Activated CD4-positive, alpha-beta T cell treated with anti-CD3 and anti-CD28 coated beads for 36 hours (primary cell): ENCODE measurements around the gene CEP131. TPM values are rescaled to one million over a fixed set of nuclear protein-coding genes. Genes with fewer than 3 reads are reported as not detected.

ENCODE experiments used
- ATAC-seq: fragments of 200-7000 bp; cut with Tn5 transposase; one replicate; pipeline ENCODE4 v1.10.0; 2021; ENCODE audit warnings: mild to moderate bottlenecking, moderate library complexity
- CTCF ChIA-PET: fragments of 350-600 bp; sonication (Branson Sonifier 250); formaldehyde crosslinking; loops from one replicate; lab custom pipeline; 2021; ENCODE audit warnings: antibody characterized with exemption; lab: Charles Lee
- POLR2A ChIA-PET: fragments of 350-600 bp; sonication (Branson Sonifier 250); formaldehyde crosslinking; loops from one replicate; lab custom pipeline; 2021; ENCODE audit warnings: antibody characterized with exemption, inconsistent platforms; lab: Charles Lee
- DNase-seq: peaks from one replicate; pipeline ENCODE4 v3.0.0-alpha.2; 2020
- H3K27ac Mint-ChIP-seq: one replicate; pipeline ENCODE4 v1.8.0; 2021; ENCODE audit warnings: mixed read lengths
- H3K27me3 Mint-ChIP-seq: one replicate; pipeline ENCODE4 v1.8.0; 2021; ENCODE audit warnings: mixed read lengths
- H3K36me3 Mint-ChIP-seq: one replicate; pipeline ENCODE4 v1.8.0; 2021; ENCODE audit warnings: low read depth, mixed read lengths
- H3K4me1 Mint-ChIP-seq: one replicate; pipeline ENCODE4 v1.8.0; 2021; ENCODE audit warnings: mixed read lengths
- H3K4me3 Mint-ChIP-seq: one replicate; pipeline ENCODE4 v1.8.0; 2021; ENCODE audit warnings: mild to moderate bottlenecking, moderate library complexity, mixed read lengths
- H3K9me3 Mint-ChIP-seq: one replicate; pipeline ENCODE4 v1.8.0; 2021; ENCODE audit warnings: low read depth, mixed read lengths
- intact Hi-C, 2 experiments: fragments of 100-400 bp; cut with DNase I in 1 of 2; cut with micrococcal nuclease in 1 of 2; formaldehyde crosslinking; loops; one replicate each; pipeline versions ENCODE4 v1.14.2 to v1.15.1; 2022 to 2024; cut with DNase I, micrococcal nuclease
- total RNA-seq, 2 experiments: library from RNA; stranded (reverse); gene quantifications; one replicate each; pipeline ENCODE4 v1.2.3, GENCODE V29; 2021

CEP131 gene
- total RNA-seq, 2 experiments from 2014 or later = 7.6 to 9.5 TPM

DNA sequence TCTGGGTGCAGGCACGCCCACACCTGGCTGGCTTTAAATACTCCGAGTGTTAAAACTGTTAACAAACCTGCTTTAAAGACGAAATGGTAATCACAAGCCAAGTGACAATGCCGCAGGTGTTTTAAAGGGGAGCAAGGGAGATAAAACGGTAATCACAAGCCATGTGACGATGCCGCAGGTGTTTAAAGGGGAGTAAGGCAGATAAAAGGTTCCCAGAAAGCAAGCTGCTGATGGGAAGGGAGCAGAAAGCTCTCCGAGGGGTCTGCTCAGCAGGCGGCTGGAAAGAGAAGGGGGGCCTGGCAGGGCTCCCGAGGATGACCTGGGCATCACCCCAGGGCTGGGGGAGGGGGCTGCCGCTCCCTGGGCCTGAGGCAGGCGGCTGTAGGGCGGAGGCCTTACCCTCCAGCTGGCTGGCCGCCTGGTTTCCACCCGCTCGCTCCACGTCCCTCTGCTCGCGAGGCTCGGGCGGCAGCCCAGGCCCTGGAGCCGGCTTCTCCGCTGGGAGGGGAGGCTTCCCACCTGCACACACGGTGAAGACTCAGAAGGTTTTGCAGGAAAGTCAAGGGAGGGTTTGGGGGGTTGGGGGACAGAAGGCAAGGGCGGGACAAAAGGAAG is 28.4 kb upstream of the CEP131 start:
- ChIA-PET CTCF (no interaction called here), POLR2A (no interaction called here)
- no peak overlapping the region for H3K4me3 Mint-ChIP-seq
- H3K27me3 Mint-ChIP-seq = no peaks in the 10 kb centered on the region
- ATAC-seq (no peak), DNase-seq (no peak)
- intact Hi-C loops = loop anchor here in 1 of 2 experiments (5.0 kb wide), 1 partner anchor 46 kb away; the partner anchor contains the start of gene SLC38A10
- H3K27ac Mint-ChIP-seq = no peak overlapping the region
- H3K4me1 Mint-ChIP-seq = peaks cover 8% of the 10 kb centered on the region
- no peaks in the 10 kb centered on the region for H3K9me3 Mint-ChIP-seq
- H3K36me3 Mint-ChIP-seq = peaks cover 13% of the 10 kb centered on the region

DNA sequence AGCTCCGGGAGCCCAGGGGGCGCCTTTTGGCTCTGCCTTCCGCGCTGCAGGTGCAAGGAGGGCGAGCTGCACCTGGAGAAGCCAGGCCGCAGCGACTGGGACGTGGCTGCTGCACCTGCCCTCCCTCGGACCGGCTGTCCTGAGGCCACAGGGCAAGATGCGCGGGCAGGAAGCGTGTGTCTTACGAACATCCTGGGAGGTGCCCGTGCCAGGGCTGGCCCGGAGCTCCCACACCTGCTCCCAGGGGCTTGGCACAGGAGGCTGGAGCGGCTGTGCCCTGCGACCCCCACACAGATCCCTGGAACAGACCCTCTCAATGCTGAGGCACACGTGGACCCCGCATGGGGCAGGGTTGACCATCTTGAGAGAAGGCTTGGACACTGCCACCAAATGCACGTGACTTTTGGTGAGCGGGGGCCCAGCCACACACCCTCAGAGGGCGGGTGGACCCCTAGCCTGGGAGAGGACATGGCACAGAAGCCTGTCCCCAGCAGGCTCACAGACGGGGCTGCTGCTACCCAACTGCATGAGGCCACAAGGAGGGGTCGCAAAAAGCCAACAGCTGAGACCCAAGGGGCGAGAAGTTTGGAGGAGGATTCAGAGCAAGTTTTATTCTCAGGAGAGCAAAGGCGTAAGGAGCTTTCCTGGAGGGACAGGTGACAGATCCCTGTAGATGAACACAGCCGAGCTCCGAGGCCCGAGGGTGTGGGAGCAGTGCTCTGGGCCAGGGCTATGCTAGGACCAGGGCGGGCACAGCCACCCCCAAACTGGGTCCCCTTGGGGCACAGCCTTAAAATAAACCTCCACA is 27.7 kb upstream of the CEP131 start:
- H3K4me3 Mint-ChIP-seq = no peak overlapping the region
- H3K4me1 Mint-ChIP-seq = peaks cover 8% of the 10 kb centered on the region
- ChIA-PET CTCF (interaction anchor here (0.7 to 1.0 kb wide), 2 partner anchors 69 to 321 kb away, joined by 3 to 4 read pairs; no protein-coding TSS in a partner anchor), POLR2A (no interaction called here)
- DNase-seq (no peak), ATAC-seq (no peak)
- H3K9me3 Mint-ChIP-seq = no peaks in the 10 kb centered on the region
- peaks cover 13% of the 10 kb centered on the region for H3K36me3 Mint-ChIP-seq
- H3K27me3 Mint-ChIP-seq = no peaks in the 10 kb centered on the region
- intact Hi-C loops = loop anchor here in 1 of 2 experiments (5.0 kb wide), 1 partner anchor 47 kb away; the partner anchor contains the start of gene SLC38A10
- H3K27ac Mint-ChIP-seq = no peak overlapping the region

DNA sequence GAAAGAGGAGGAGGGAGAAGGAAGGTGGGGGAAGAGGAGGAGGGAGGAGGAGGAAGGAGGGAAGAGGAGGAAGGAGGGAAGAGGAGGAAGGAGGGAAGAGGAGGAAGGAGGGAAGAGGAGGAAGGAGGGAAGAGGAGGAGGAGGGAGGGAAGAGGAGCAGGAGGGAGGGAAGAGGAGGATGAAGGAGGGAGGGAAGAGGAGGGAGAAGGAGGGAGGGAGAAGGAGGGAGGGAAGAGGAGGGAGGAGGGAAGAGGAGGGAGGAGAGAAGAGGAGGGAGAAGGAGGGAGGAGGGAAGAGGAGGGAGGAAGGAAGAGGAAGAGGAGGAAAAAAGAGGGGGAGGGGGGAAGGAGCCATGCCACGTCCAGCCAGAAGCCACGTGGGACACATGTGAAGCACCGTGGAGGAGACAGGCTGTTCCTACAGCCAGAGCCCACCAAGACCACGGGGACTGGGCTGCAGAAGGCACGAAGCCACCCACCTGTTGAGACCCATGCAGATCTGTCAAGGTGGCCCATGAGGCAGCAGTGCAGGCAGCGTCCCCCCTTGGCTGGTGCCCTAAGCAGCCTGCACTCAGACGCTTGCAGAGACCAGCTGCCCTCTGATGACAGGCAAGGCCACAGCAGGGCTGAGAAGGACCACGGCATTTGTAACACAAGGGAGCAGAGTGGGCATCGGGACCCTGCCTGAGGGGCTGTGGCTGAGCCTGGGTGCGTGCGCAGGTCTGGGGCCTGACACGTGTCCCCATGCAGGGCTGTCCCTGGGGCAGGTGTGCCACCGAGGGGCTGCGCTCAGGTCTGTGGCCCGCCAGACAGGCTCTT is 26.7 kb upstream of the CEP131 start:
- CTCF ChIA-PET = interaction anchor here (1.0 kb wide), 1 partner anchor 70 kb away, joined by 4 read pairs; no protein-coding TSS in a partner anchor
- Mint-ChIP-seq H3K36me3 (peaks cover 13% of the 10 kb centered on the region), H3K9me3 (no peaks in the 10 kb centered on the region), H3K27ac (no peak overlapping the region), H3K4me3 (no peak overlapping the region), H3K27me3 (no peaks in the 10 kb centered on the region), H3K4me1 (peaks cover 8% of the 10 kb centered on the region)
- POLR2A ChIA-PET = no interaction called here
- intact Hi-C loops = loop anchor here in 1 of 2 experiments (5.0 to 10.0 kb wide), 2 partner anchors 48 to 225 kb away; partner anchors contain the start of gene SLC38A10
- no peak for ATAC-seq
- DNase-seq = no peak

DNA sequence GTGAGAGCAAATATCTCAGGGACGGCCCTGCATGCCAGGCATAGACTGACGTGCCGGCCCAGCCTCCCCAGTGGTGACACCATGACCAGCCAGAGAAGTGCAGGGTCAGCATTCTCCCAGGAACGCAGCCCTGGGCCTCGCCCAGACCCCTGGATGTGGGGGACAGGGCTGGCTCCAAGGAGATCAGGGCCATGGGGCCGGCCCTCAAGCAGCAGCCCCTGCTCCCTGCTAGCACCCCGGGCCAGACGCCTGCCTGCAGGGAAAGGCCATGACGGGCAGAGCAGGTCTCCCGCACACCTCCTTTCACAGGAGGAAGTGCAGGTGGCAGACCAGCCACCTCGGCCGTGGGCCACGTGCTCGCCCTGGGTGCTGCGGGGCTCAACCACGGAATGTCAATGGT is 25.9 kb upstream of the CEP131 start:
- no peak for ATAC-seq
- Mint-ChIP-seq H3K9me3 (no peaks in the 10 kb centered on the region), H3K27ac (no peak overlapping the region), H3K36me3 (peaks cover 13% of the 10 kb centered on the region), H3K4me1 (peaks cover 5% of the 10 kb centered on the region), H3K27me3 (no peaks in the 10 kb centered on the region), H3K4me3 (no peak overlapping the region)
- POLR2A ChIA-PET = no interaction called here
- intact Hi-C loops = loop anchor here in 1 of 2 experiments (10.0 kb wide), 1 partner anchor 224 kb away; no protein-coding TSS in a partner anchor
- no peak for DNase-seq
- CTCF ChIA-PET = no interaction called here

GRCh38 chr17:81247339-81247990 is 24.7 kb upstream of the CEP131 start:
- DNase-seq (no peak), ATAC-seq (no peak)
- H3K9me3 Mint-ChIP-seq = no peaks in the 10 kb centered on the region
- no peaks in the 10 kb centered on the region for H3K27me3 Mint-ChIP-seq
- H3K36me3 Mint-ChIP-seq = peaks cover 8% of the 10 kb centered on the region
- no peak overlapping the region for H3K4me3 Mint-ChIP-seq
- no peaks in the 10 kb centered on the region for H3K4me1 Mint-ChIP-seq
- H3K27ac Mint-ChIP-seq = no peak overlapping the region
- ChIA-PET POLR2A (interaction anchor here (0.6 kb wide), 1 partner anchor 43 kb away, joined by 4 read pairs; no protein-coding TSS in a partner anchor), CTCF (interaction anchor here (0.6 kb wide), 1 partner anchor 199 kb away, joined by 3 read pairs; no protein-coding TSS in a partner anchor)
- intact Hi-C loops = loop anchor here in 1 of 2 experiments (10.0 kb wide), 1 partner anchor 223 kb away; no protein-coding TSS in a partner anchor

DNA sequence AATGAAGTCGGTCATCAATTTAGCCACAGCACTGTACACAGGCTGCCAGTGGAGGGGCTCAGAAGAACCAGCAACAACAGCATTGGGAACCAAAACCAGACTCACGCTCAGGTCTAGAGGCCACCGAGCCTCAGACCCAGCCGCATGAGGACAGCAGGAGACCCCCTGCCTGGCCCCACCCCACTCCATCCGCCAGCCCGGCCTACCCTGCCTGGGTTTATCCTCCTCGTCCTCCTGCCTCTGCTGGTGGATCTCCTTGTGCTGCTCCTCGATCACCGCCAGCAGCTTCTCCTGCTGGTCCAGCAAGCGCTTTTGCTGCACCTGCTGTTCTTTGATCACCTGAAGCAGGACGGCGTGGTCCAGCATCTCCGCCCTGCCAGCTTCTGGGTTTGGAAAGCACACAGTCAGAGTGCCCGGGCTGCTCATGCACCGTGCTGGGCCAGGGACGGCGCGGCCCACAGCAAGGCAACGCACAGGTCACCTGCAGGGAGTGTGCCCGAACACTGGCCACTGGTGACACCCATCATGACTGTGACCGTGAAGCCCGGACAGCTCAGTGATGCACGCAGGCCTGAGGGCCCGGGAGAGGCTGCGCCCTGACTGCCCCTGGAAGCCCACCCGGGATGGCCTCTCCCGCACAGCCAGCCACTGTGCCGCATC is 24.0 kb upstream of the CEP131 start:
- Mint-ChIP-seq H3K4me1 (peaks cover 4% of the 10 kb centered on the region), H3K4me3 (no peak overlapping the region), H3K27me3 (no peaks in the 10 kb centered on the region), H3K27ac (no peak overlapping the region), H3K36me3 (peaks cover 8% of the 10 kb centered on the region), H3K9me3 (no peaks in the 10 kb centered on the region)
- DNase-seq (no peak), ATAC-seq (no peak)
- POLR2A ChIA-PET = no interaction called here
- CTCF ChIA-PET = interaction anchor here (0.6 kb wide), 1 partner anchor 183 kb away, joined by 3 read pairs; no protein-coding TSS in a partner anchor
- intact Hi-C loops = loop anchor here in 1 of 2 experiments (10.0 kb wide), 1 partner anchor 222 kb away; no protein-coding TSS in a partner anchor

GRCh38 chr17:81246343-81246670 is 23.5 kb upstream of the CEP131 start:
- DNase-seq = no peak
- intact Hi-C loops = loop anchor here in 1 of 2 experiments (10.0 kb wide), 1 partner anchor 222 kb away; no protein-coding TSS in a partner anchor
- H3K36me3 Mint-ChIP-seq = peaks cover 12% of the 10 kb centered on the region
- no peak for ATAC-seq
- no peaks in the 10 kb centered on the region for H3K27me3 Mint-ChIP-seq
- POLR2A ChIA-PET = no interaction called here
- H3K4me3 Mint-ChIP-seq = no peak overlapping the region
- CTCF ChIA-PET = interaction anchor here (0.6 kb wide), 1 partner anchor 183 kb away, joined by 3 read pairs; no protein-coding TSS in a partner anchor
- no peaks in the 10 kb centered on the region for H3K9me3 Mint-ChIP-seq
- peaks cover 7% of the 10 kb centered on the region for H3K4me1 Mint-ChIP-seq
- no peak overlapping the region for H3K27ac Mint-ChIP-seq

DNA sequence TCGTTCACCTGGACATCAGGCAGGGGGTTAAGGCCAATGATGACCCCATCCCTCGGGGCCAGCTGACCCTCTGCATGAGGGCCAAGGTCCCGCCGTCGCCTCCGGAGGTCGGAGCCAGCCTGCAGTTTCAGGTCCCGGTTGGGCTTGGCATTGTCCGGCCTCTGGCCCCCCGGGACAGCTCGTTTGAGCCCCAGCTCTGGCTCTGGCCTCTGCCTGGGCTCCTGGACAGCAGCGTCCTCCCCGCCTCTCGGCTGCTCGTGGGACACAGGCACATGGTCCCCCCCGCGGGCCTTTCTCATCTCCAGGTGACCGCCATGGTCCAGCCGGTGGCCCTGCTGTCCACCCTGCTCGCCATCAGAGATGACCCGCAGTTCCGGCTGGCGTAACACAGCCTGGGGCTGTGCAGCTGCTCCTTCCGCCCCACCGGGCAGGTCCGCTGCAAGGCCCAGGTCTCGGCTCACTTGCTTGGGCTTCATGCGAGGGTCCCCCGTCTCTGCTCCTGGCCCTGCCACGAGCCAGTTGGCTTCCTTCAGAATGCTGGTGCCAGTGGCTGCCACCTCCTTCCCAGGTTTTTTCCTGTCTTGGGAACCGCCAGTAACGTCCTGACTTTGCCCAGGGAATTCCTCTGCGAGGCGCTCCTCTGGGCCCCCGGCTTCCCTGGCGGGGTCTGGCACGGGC is 23.0 kb upstream of the CEP131 start:
- Mint-ChIP-seq H3K4me3 (no peak overlapping the region), H3K36me3 (peaks cover 15% of the 10 kb centered on the region), H3K27me3 (no peaks in the 10 kb centered on the region), H3K27ac (no peak overlapping the region), H3K4me1 (peaks cover 9% of the 10 kb centered on the region), H3K9me3 (no peaks in the 10 kb centered on the region)
- ATAC-seq = no peak
- DNase-seq = no peak
- intact Hi-C loops = loop anchor here in 1 of 2 experiments (10.0 kb wide), 1 partner anchor 221 kb away; no protein-coding TSS in a partner anchor
- POLR2A ChIA-PET = no interaction called here
- CTCF ChIA-PET = interaction anchor here (0.6 to 0.7 kb wide), 2 partner anchors 184 to 219 kb away, joined by 3 to 4 read pairs; no protein-coding TSS in a partner anchor

GRCh38 chr17:81245024-81245664 is 22.4 kb upstream of the CEP131 start:
- intact Hi-C loops = loop anchor here in 1 of 2 experiments (10.0 kb wide), 1 partner anchor 220 kb away; no protein-coding TSS in a partner anchor
- H3K36me3 Mint-ChIP-seq = peaks cover 17% of the 10 kb centered on the region
- H3K9me3 Mint-ChIP-seq = no peaks in the 10 kb centered on the region
- no peaks in the 10 kb centered on the region for H3K27me3 Mint-ChIP-seq
- H3K27ac Mint-ChIP-seq = no peak overlapping the region
- ChIA-PET CTCF (interaction anchor here (0.7 kb wide), 1 partner anchor 218 kb away, joined by 4 read pairs; no protein-coding TSS in a partner anchor), POLR2A (no interaction called here)
- DNase-seq = peak; percentile 34
- H3K4me3 Mint-ChIP-seq = no peak overlapping the region
- ATAC-seq = peak; percentile 42
- peaks cover 12% of the 10 kb centered on the region for H3K4me1 Mint-ChIP-seq
